NCI-H1105 treated with DMSO at 0.1 percent for 48 hours (cell line): Measurements from ENCODE around the gene OR1L8.
"Not testable (repeated sequence)": the region's sequence is repeated elsewhere in the genome, so short reads cannot be mapped to it uniquely, and the experiment has no call there.

Experiments used
- DNase-seq: peaks from one replicate; lab custom pipeline; 2025; lab: John Stamatoyannopoulos, UW

Gene OR1L8, protein sequence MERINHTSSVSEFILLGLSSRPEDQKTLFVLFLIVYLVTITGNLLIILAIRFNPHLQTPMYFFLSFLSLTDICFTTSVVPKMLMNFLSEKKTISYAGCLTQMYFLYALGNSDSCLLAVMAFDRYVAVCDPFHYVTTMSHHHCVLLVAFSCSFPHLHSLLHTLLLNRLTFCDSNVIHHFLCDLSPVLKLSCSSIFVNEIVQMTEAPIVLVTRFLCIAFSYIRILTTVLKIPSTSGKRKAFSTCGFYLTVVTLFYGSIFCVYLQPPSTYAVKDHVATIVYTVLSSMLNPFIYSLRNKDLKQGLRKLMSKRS

DNA sequence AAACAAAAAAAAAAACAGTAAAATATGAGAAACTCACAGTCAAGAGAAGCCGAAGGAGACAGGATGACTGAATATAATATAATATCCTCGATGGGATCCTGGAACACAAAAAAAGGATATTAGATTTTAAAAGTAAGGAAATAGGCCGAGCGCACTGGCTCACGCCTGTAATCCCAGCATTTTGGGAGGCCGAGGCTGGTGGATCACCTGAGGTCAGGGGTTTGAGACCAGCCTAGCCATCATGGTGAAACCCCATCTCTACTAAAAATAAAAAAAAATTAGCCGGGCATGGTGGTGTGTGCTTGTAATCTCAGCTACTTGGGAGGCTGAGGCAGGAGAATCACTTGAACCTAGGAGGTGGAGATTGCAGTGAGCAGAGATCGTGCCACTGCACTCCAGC, at the start of gene OR1L8:
Gene OR1L8, minus strand, starts transcription at position 101 of the 400 bp plus-strand sequence. CDS start 14,907 bp downstream, outside the sequence.
- not testable (repeated sequence) for DNase-seq

DNA sequence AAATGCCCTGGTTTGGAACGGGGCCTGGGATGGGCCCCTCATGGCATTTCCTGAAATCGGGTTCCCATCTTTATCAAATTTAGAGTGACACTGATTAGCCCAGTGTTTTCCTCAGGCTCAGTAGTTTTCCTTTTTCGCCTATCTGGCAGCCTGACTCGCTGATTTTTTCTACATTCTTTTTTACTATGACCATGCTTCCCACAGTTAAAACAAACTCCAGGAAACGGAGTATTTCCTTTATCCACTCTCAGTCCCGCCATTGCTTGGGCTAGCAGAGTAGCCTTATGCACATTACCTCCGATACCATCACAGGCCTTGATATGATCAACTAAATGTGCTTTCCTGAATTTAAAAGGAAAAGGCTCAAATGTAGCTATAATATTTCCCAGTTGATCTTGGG, 36.8 kb upstream of the OR1L8 start:
- no peak for DNase-seq

DNA sequence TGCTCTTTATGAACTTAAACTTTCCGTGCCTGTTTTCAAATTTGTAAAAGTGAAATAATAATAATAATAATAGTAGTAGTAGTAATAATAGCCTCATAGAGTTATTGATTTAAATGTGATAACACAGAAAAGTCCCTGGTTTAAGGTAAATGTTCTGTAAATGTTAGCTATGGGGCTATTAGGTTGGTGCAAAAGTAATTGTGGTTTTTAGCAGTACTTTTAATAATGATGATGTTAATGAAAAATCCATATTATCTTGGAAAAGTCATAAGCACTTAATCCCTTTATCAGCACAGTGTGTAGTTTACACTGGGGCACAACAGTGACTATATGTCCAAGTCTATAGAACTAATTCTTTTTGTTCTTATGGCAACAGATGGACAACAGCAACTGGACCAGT, 31.2 kb upstream of the OR1L8 start, which contains the start of gene OR1Q1:
Gene OR1Q1, plus strand, starts transcription at position 377 of the 400 bp plus-strand sequence. Its CDS starts 0 bp downstream, at position 377.
- no peak for DNase-seq

DNA sequence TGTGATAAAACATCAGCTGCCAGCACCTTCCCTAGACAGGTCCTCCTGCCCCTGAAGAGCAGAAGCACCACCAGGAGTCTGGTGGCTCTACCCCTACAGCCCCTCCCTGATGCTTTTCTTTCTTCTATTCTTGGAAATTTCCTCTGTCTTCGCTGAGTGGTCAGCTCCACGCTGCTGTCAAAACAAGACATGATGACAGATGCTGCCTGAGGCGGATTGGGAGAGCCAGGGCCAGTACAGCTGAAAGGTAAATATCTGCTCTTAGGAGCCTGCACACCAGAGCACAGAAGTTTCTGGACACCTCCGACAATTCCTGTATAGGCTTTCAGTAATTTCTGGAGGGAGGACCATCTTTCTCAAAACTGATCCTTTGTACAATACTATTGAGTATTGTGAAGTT, 26.6 kb upstream of the OR1L8 start:
- DNase-seq: no peak

DNA sequence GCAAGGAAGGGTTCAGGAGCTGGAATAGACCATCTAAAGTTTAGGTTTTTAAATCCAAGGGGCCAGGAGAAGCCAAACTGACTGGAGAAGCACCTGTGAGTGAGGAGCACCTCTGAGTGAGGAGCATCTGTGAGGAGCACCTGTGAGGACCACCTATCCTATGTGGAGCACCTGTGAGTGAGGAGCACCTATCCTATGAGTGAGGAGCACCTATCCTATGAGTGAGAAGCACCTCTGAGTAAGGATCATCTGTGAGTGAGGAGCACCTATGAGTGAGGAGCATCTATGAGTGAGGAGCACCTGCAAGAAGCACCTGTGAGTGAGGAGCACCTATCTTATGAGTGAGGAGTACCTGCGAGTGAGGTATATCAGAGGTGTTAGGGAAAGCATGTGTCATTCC, 23.4 kb upstream of the OR1L8 start:
- no peak for DNase-seq

DNA sequence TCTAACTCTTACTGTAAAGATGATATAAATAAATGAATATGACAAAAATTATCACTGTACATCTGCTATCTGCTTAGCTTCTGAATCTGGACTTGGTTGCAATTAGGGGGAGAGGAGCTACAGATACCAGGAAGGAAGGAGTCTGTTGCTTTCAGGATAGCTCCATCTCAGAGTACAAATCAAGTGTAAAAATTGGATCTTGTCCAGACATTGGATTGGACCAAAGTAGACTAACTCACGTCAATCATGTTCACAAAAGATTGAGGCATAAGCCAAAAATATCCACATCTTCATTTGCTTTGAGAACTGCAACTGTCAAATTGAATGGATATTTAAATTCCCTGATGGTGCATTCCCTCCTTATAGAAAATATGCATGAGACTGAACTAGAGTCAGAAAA, 22.5 kb upstream of the OR1L8 start:
- no peak for DNase-seq

DNA sequence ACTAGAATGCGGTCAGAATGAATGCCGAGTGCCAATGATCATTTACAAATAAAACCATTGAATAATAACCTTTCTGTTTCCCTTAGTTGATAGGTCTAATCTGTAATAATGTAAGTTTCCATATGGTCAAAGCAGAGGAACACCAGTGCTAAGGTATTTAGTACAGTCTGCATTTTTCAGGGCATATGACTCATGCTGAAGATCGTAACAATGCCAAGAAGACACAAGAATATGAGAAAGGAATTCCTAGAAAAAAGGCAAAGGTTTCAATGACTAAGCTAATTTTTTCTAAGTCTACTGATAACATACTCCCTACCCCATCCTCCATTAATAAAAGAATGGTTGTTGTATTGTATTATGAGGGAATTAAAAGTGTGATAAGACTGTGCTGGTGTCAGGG, 2.8 kb downstream of the OR1L8 start:
- DNase-seq: no peak

DNA sequence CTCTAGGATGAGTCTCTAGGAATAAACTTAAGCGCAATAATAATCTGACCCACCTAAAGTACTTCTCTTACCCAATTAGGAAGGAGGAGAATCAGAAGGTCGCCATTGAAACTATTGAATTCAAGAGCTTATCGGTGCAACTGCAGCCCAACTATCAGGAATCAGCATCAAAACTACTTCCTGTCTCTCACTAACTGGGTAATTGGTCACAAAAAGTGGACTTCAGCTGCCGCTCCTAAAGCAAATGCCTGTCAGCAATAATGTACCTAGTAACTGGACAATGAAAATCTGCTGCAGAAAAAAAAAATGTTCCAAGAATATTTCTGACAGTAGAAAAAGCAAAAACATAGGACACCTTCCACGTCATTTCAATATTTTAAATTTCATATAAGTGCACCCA, 3.3 kb downstream of the OR1L8 start:
- no peak for DNase-seq

DNA sequence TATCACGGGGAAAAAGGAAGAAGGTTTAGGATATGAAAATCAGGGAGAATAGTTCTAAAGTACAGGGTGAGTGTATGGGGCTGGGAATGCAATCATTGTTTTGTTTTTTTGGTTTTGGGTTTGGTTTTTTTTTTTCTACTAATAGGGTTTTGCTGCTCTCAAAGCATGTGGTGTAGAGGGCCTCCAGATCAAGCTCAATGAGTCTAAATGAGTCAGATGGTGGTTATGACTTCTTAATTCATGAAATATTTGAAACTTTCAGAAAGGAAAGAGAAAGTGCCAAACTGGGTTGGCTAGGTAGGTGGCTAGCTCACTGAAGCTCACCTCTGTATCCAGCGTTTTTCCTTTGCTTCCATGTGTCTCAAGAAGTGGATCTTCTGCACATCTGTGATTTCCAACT, 10.7 kb downstream of the OR1L8 start:
- DNase-seq: no peak

DNA sequence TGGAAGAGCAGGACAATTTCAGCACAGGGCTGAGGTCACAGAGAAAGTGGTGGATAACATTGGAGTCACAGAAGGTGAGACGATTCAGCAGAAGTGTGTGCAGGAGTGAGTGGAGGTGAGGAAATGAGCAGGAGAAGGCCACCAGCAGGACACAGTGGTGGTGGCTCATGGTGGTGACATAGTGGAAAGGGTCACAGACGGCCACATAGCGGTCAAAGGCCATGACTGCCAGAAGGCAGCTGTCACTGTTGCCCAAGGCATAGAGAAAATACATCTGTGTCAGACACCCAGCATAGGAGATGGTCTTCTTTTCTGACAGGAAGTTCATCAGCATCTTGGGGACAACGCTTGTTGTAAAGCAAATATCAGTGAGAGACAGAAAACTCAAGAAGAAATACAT, 15.3 kb downstream of the OR1L8 start:
- no peak for DNase-seq

DNA sequence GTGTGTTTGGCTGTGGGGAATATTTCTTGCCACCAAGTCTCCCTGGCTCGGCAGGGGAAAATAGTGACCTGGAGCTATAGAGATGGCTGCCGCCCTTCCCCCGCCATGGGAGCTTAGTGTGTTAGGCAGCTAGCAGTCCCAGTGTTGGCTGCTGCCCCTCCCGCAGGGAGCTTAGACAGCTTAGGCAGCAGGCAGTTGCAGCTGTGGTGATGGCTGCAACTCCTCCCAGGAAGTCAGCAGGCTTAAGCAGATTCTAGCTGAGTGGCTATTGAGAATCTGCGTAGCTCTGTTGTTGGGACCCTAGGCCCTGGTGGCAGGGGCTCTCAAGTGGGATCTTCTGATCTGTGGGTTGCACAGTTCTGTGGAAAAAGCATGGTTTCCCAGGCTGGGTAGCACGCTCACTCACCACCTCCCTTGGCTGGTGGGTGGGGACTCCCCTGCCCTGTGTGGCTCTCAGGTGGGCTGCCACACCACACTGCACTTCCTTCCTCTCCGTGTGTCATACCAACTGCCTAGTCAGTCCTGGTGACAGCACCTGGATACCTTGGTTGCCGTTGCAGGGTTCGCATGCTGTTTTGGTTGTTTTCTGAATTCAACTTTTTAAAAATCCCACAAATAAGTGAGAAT, 20.9 kb downstream of the OR1L8 start:
- no peak for DNase-seq

DNA sequence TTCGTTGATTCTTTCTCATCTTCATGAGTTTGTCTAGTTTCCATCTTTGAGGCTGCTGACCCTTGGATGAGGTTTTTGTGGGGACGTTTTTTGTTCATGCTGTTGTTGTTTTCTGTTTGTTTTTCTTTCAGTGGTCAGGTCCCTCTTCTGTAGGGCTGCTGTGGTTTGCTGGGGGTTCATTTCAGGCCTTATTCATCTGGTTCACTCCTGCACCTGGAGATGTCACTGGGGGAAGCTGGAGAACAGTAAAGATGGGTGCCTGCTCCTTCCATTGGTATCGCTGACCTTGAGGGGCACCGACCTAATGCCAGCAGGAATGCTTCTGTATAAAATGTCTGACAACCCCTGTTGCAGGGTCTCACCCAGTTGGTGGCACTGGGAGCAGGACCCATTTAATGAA, 21.7 kb downstream of the OR1L8 start:
- DNase-seq: no peak

DNA sequence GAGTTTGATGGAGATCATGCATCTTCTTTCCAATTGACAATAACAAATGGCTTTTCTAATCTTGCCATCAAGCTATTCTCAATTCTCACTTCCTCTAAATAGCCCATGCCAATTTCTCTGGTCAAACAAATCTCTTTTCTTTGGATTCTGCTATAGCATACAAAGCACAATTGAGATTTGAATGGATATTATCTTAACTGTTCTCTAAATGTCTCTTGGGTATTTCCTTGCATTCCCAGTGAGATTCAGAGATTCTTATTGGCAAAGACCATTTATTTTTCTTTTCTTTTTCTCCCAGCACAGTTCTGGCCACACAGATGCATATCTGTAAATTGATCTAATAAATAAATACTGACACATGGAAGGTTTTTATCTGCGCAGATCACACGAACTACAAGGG, 30.4 kb downstream of the OR1L8 start, which contains the start of gene OR1N2:
Gene OR1N2, plus strand, starts transcription at position 301 of the 400 bp plus-strand sequence. CDS start 100 bp downstream, outside the sequence.
- DNase-seq: no peak

DNA sequence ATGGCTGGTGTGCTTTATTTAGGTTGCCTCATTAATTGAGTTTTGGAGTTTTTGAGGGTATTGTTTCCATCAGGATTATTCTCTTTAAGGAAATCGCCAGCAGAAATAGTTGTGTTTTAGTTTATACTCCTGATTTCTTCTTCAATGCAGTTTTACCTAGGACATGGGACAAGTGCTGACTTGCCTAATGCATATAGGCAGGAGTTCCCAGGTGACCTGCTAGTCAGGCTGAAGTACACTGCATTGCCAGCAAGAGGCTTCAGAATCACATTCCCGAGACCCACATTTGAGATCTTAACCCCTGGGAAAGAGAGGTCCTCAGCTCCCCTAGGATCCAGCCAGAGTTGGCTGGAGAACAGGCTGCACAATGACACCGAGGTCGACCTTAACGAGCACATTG, 31.8 kb downstream of the OR1L8 start:
- DNase-seq: peak; percentile 58

DNA sequence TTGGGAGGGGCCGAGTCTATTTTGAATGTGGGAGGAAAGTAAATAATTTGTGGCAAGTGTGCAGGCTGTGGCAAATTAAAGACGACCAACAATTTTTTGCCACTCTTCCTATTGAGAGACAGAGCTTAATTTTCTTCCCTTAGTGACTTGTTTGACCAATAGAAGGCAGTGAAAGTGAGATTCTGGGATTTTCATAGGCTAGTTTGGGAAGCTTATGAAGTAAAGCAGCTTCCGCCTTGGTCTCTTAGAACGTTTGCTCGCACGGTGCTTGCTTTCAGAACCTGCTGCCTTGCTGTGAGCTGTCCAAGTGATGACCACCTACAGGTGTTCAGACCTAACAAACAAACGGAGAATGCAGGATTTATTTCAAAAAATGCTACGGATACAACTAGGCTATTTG, 37.0 kb downstream of the OR1L8 start:
- no peak for DNase-seq

DNA sequence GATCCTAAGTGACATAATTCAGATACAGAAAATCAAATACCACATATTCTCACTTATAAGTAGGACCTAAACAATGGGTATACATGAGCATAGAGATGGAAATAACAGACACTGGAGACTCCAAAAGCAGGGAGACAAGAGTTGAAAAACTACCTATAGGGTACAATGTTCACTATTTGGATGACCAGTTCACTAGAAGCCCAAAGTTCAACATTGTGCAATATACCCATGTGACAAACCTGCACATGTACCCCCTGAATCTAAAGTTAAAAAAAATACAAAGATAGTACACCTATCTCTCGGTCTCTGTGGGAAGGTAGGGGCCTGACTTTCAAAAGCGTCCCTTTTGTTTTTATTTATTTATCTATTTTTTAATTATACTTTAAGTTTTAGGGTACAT, 44.4 kb downstream of the OR1L8 start:
- DNase-seq: no peak

DNA sequence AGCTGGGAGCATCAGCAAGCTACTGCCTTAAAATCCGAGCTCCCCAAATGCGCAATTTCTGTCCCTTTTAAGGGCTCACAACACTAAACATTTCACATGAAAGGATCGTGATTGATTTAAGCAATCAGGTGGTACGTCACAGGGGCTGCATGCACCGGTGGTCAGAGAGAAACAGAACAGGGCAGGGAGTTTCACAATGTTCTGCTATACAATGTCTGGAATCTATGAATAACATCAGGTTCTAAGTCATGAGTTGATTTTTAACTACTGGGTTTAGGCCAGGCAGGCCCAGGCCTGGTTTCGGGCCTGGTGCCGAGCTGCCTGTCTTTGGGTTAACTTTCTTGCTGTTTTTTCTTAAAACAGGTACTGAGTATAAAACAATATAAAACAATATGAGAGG, 46.1 kb downstream of the OR1L8 start:
- DNase-seq: not testable (repeated sequence)

DNA sequence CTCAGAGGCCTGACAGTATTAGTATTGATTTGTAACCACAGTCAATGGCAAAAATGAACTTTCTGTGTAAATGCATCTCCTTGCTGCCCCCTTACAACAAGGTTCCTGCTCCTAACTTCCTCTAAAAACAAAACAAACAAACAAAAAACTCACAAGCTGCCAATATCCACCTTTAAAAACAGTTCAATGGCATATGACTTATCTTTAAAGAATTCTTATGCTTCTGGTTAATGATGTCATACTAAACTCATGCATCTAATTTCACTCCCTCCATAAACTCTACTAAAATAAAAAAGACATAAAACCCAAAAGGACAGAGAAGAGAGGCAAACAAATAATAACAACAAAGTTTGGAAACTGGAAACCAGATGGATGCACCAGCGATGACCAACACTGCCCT, 47.0 kb downstream of the OR1L8 start:
- no peak for DNase-seq

DNA sequence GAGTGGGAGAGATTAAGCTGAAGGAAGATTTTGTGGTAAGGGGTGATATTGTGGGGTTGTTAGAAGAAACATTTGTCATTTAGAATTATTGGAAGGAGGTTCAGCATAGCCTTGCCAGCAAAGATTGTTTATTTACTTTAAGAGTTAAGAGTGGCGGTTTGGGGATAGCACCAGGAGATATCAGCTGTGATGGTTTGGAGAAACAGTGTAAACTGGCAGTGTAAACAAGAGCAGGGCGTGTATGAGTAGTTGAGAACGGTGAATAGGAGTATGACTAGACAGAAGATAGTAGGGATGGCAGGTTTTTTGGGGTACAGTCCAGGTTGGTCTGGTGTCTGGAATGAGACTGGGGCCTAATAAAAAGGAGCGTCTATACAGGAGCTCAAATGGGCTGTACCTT, 52.0 kb downstream of the OR1L8 start:
- DNase-seq: not testable (repeated sequence)

DNA sequence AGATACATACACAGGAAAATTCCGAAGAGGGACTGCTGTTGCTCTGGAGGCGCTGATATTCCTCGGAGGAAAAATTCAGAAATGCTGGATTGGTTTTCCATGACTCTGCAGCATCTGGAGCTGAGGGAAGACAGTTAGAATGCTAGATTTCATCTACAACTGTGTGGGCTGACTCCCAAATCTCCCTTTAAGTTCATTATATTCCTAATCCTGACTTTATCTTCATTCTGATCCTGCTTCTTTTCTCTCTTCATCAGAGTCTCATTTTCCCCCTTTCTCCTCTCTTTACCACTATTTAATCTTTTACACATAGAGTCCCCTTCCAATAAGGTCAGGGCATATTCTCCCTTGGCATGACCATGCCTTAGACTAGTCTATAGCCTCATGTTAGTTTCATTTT, 56.0 kb downstream of the OR1L8 start, which contains the start of gene OR1N1:
Gene OR1N1, minus strand, starts transcription at position 101 of the 400 bp plus-strand sequence. Its CDS starts 0 bp downstream, at position 101.
- no peak for DNase-seq

DNA sequence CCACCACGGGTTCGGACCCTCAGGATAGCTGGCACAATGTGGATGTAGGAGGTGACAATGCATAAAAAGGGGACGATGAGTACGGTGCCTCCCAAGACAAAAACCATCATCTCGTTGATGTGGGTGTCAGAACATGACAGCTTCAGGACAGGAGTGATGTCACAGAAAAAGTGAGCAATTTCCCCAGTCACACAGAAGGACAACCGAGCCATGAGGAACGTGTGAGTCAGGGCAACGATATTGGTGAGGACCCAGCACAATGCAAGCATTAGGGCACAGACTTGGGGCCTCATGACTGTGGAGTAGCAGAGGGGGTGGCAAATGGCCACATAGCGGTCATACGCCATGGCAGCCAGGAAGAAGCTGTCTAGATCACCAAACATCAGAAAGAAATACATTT, 56.6 kb downstream of the OR1L8 start:
- no peak for DNase-seq

DNA sequence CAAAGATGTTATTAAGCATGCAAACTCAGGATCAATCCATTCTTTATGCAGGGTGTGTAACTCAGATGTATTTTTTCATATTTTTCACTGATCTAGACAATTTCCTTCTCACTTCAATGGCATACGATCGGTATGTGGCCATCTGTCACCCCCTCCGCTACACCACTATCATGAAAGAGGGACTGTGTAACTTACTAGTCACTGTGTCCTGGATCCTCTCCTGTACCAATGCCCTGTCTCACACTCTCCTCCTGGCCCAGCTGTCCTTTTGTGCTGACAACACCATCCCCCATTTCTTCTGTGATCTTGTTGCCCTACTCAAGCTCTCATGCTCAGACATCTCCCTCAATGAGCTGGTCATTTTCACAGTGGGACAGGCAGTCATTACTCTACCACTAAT, 63.8 kb downstream of the OR1L8 start:
- no peak for DNase-seq

DNA sequence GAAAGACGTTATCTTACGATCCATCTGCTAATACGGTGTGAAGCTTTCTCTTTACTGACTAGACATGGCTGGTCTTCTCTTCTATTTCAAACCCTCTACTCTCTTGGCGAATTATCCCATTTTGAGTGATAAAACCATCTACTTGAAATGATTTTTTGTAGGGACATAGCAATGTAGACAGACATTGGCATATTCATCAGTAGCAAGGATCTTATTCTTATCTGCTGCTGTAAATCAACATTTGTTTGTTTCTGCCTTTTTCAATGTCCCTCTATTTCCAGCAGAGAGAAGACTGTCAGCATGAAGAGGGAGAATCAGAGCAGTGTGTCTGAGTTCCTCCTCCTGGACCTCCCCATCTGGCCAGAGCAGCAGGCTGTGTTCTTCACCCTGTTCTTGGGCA, 64.3 kb downstream of the OR1L8 start, which contains the start of gene OR1J4:
Gene OR1J4, plus strand, starts transcription at position 301 of the 400 bp plus-strand sequence. Its CDS starts 0 bp downstream, at position 301.
- DNase-seq: no peak
